Kidney capillary endothelial cell (primary cell): ENCODE measurements around the gene FILIP1L.

Source experiments
- DNase-seq: peaks from one replicate; pipeline ENCODE4 v3.0.0-alpha.2; 2018; ENCODE audit warnings: low spot score

Gene FILIP1L

GRCh38 chr3:99789011-99789721 is 325.1 kb downstream of the FILIP1L start:
- peak; percentile 42 for DNase-seq
